ENCODE data around the gene GYS2. TPM values are rescaled to one million over a fixed set of nuclear protein-coding genes. Genes with fewer than 3 reads are reported as not detected.

Gene GYS2
- total and polyA plus RNA-seq, 9 donors, result 0.12 TPM; not detected in 8

DNA sequence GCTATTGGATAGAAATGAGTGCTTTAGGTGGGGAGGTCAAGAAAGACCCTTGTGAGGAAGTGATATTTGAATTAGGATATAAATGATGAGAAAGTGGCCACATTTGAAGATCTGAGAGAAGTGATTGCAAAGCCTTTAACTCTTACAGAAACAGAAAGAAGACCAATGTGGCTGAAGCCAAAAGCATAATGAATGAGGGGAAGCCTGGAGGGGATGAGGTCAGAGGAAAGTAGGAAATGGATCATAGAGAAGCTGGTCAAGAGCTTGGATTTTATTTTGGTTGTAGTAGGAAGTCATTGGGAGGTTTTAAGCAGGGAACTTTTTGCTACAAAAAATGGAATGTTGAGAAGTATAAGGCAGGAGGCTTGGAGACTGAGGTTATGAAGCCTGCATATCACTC, 3.5 kb upstream of the GYS2 start:
- no peak overlapping the region for H3K4me3 ChIP-seq
- H3K4me1 ChIP-seq (ENCODE audit: insufficient read depth), result no peaks in the 10 kb centered on the region
- H3K36me3 ChIP-seq, result no peaks in the 10 kb centered on the region
- no peak for TF ChIP-seq POLR2A (IDR thresholded peaks at IDR 0.05)
- TF ChIP-seq EP300 (IDR thresholded peaks at IDR 0.05), result no peak
- no peak for TF ChIP-seq CTCF (IDR thresholded peaks at IDR 0.05)
- DNase-seq, result no peak
- no peaks in the 10 kb centered on the region for H3K27me3 ChIP-seq
- H3K9me3 ChIP-seq, result no peaks in the 10 kb centered on the region
- H3K27ac ChIP-seq, result no peak overlapping the region
- intact Hi-C loops (cut with DNase I), result loop anchor here in 1 of 4 donors (10.0 kb wide), 1 partner anchor 67 kb away; no protein-coding TSS in a partner anchor

- WGBS, 3 donors, result 61 to 71% (median 66%) methylated on average over 2 of the region's 2 CpGs
- no peaks in the 10 kb centered on the region for H3K4me1 ChIP-seq (ENCODE audit: insufficient read depth)
- TF ChIP-seq POLR2A (IDR thresholded peaks at IDR 0.05) (no peak), EP300 (IDR thresholded peaks at IDR 0.05) (no peak), CTCF (IDR thresholded peaks at IDR 0.05) (peak in 1 of 3 donors; percentile 24)
- H3K27ac ChIP-seq, result no peak overlapping the region
- H3K36me3 ChIP-seq, result no peaks in the 10 kb centered on the region
- intact Hi-C loops (cut with DNase I), result loop anchor here in 1 of 4 donors (10.0 kb wide), 1 partner anchor 67 kb away; no protein-coding TSS in a partner anchor
- no peaks in the 10 kb centered on the region for H3K9me3 ChIP-seq
- no peak overlapping the region for H3K4me3 ChIP-seq
- H3K27me3 ChIP-seq, result no peaks in the 10 kb centered on the region
- no peak for DNase-seq
Observed at GRCh38 chr12:21607701-21608100, 3.1 kb upstream of the GYS2 start.

GRCh38 chr12:21606175-21606574, 1.5 kb upstream of the GYS2 start:
- H3K27ac ChIP-seq, result no peak overlapping the region
- 45 to 58% (median 47%) methylated on average over 1 of the region's 1 CpG for WGBS, 3 donors
- H3K4me3 ChIP-seq, result no peak overlapping the region
- no peaks in the 10 kb centered on the region for H3K9me3 ChIP-seq
- intact Hi-C loops (cut with DNase I), result loop anchor here in 1 of 4 donors (10.0 kb wide), 1 partner anchor 69 kb away; no protein-coding TSS in a partner anchor
- H3K36me3 ChIP-seq, result no peaks in the 10 kb centered on the region
- TF ChIP-seq CTCF (IDR thresholded peaks at IDR 0.05), result no peak
- no peak for TF ChIP-seq EP300 (IDR thresholded peaks at IDR 0.05)
- no peak for TF ChIP-seq POLR2A (IDR thresholded peaks at IDR 0.05)
- no peak for DNase-seq
- H3K4me1 ChIP-seq (ENCODE audit: insufficient read depth), result no peaks in the 10 kb centered on the region
- no peaks in the 10 kb centered on the region for H3K27me3 ChIP-seq

- no peaks in the 10 kb centered on the region for H3K36me3 ChIP-seq
- no peak for TF ChIP-seq EP300 (IDR thresholded peaks at IDR 0.05)
- no peak for TF ChIP-seq POLR2A (IDR thresholded peaks at IDR 0.05)
- no peak for TF ChIP-seq CTCF (IDR thresholded peaks at IDR 0.05)
- no peaks in the 10 kb centered on the region for H3K9me3 ChIP-seq
- WGBS, 3 donors, result 43 to 59% (median 49%) methylated on average over 2 of the region's 2 CpGs
- no peaks in the 10 kb centered on the region for H3K4me1 ChIP-seq (ENCODE audit: insufficient read depth)
- H3K4me3 ChIP-seq, result no peak overlapping the region
- no peak for DNase-seq
- no peak overlapping the region for H3K27ac ChIP-seq
- intact Hi-C loops (cut with DNase I), result loop anchor here in 1 of 4 donors (10.0 kb wide), 1 partner anchor 72 kb away; no protein-coding TSS in a partner anchor
- no peaks in the 10 kb centered on the region for H3K27me3 ChIP-seq
Observed at GRCh38 chr12:21602774-21603173, 1.9 kb downstream of the GYS2 start.
